Measurements from ENCODE around the gene PRKAR2B.

GRCh38 chr7:107196834-107197610, 152.5 kb downstream of the PRKAR2B start:
- TF ChIP-seq CTCF (IDR thresholded peaks at IDR 0.05) (no peak), POLR2A (IDR thresholded peaks at IDR 0.05) (no peak)

Measured in Peyer's patch (tissue), 4 donors.